Measurements from ENCODE around the gene PARP15. TPM values are rescaled to one million over a fixed set of nuclear protein-coding genes. Genes with fewer than 3 reads are reported as not detected.

PARP15 gene
- total and polyA plus RNA-seq, 2 experiments from 2014 or later = 0.39 to 0.87 TPM

DNA sequence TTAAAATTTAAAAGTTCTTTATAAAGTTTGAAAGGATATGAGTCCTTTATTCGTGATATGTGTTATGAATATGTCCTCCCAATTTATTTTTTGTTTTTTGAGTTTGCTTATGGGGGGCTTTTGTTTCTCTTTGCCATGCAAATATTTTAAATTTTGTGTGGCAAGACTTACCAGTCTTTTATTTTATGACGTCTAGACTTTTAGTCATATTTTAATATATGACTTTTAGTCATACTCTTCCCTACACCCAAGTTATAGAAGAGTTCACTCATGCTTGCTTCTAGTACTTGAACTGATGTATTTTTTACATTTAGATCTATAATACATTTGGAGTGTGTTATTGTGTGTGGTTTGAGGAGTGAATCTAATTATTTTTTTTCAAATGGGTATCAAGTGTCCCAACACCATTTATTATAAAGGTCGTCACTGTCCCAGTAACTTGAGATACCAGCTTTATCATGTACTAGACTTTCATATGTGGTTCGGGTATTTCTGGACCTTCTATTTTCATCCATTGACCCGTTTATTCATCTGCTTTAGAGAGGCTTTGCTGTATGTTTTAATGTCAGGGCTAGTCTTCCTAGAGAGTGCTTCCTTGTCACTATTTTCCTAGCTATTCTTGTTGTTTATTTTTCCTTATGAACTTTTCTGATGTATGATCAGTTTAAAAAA, 755 bp downstream of the PARP15 start:
- TF ChIP-seq ZNF331 (CRISPR knock-in tag; IDR thresholded peaks at IDR 0.05; ENCODE audit: low read depth) = no peak
- no peak for TF ChIP-seq ZNF114 (CRISPR knock-in tag; IDR thresholded peaks at IDR 0.05)
- TF ChIP-seq, protein P1, sequence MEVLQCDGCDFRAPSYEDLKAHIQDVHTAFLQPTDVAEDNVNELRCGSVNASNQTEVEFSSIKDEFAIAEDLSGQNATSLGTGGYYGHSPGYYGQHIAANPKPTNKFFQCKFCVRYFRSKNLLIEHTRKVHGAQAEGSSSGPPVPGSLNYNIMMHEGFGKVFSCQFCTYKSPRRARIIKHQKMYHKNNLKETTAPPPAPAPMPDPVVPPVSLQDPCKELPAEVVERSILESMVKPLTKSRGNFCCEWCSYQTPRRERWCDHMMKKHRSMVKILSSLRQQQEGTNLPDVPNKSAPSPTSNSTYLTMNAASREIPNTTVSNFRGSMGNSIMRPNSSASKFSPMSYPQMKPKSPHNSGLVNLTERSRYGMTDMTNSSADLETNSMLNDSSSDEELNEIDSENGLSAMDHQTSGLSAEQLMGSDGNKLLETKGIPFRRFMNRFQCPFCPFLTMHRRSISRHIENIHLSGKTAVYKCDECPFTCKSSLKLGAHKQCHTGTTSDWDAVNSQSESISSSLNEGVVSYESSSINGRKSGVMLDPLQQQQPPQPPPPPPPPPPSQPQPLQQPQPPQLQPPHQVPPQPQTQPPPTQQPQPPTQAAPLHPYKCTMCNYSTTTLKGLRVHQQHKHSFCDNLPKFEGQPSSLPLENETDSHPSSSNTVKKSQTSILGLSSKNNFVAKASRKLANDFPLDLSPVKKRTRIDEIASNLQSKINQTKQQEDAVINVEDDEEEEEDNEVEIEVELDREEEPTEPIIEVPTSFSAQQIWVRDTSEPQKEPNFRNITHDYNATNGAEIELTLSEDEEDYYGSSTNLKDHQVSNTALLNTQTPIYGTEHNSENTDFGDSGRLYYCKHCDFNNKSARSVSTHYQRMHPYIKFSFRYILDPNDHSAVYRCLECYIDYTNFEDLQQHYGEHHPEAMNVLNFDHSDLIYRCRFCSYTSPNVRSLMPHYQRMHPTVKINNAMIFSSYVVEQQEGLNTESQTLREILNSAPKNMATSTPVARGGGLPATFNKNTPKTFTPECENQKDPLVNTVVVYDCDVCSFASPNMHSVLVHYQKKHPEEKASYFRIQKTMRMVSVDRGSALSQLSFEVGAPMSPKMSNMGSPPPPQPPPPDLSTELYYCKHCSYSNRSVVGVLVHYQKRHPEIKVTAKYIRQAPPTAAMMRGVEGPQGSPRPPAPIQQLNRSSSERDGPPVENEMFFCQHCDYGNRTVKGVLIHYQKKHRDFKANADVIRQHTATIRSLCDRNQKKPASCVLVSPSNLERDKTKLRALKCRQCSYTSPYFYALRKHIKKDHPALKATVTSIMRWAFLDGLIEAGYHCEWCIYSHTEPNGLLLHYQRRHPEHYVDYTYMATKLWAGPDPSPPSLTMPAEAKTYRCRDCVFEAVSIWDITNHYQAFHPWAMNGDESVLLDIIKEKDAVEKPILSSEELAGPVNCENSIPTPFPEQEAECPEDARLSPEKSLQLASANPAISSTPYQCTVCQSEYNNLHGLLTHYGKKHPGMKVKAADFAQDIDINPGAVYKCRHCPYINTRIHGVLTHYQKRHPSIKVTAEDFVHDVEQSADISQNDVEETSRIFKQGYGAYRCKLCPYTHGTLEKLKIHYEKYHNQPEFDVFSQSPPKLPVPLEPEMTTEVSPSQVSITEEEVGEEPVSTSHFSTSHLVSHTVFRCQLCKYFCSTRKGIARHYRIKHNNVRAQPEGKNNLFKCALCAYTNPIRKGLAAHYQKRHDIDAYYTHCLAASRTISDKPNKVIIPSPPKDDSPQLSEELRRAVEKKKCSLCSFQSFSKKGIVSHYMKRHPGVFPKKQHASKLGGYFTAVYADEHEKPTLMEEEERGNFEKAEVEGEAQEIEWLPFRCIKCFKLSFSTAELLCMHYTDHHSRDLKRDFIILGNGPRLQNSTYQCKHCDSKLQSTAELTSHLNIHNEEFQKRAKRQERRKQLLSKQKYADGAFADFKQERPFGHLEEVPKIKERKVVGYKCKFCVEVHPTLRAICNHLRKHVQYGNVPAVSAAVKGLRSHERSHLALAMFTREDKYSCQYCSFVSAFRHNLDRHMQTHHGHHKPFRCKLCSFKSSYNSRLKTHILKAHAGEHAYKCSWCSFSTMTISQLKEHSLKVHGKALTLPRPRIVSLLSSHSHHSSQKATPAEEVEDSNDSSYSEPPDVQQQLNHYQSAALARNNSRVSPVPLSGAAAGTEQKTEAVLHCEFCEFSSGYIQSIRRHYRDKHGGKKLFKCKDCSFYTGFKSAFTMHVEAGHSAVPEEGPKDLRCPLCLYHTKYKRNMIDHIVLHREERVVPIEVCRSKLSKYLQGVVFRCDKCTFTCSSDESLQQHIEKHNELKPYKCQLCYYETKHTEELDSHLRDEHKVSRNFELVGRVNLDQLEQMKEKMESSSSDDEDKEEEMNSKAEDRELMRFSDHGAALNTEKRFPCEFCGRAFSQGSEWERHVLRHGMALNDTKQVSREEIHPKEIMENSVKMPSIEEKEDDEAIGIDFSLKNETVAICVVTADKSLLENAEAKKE (CRISPR knock-in tag; IDR thresholded peaks at IDR 0.05) = no peak
- TF ChIP-seq JUNB (IDR thresholded peaks at IDR 0.05; ENCODE audit: unreplicated experiment) = no peak
- no peak for TF ChIP-seq POLR2AphosphoS5 (IDR thresholded peaks at IDR 0.05; ENCODE audit: low read depth)
- no peak for TF ChIP-seq REST (IDR thresholded peaks at IDR 0.05; ENCODE audit: unreplicated experiment)
- no peak for TF ChIP-seq STAT1 (IDR thresholded peaks at IDR 0.05; ENCODE audit: unreplicated experiment)
- TF ChIP-seq CTCF (conservative IDR thresholded peaks at IDR 0.05; ENCODE audit: low read depth in 2 of 2) = no peak
- Mint-ChIP-seq H3K27me3 (ENCODE audit: insufficient read depth, low read depth, poor library complexity) (peaks cover 7% of the 10 kb centered on the region), H3K27ac (no peak overlapping the region), H3K9me3 (peaks cover 20% of the 10 kb centered on the region), H3K4me1 (peaks cover 17% of the 10 kb centered on the region; the same call in 2 of the 3 replicates), H3K4me3 (peak overlapping the region; percentile 81; the same call in 2 of the 3 replicates), H3K36me3 (ENCODE audit: low read depth) (peaks cover 16% of the 10 kb centered on the region)
- no peak for DNase-seq (ENCODE audit: low spot score)
- 0 out of 2 replicates have a peak, but pooled peaks cover 2% of the 10 kb centered on the region for H3K9me2 ChIP-seq (ENCODE audit: insufficient read depth)
- H3K27me3 ChIP-seq (ENCODE audit: insufficient read depth) = peaks cover 25% of the 10 kb centered on the region
- peak overlapping the region; percentile 58 for H3K4me3 ChIP-seq
- no peak overlapping the region for H3K27ac ChIP-seq (ENCODE audit: low read depth)
- H3K36me3 ChIP-seq (ENCODE audit: insufficient read depth) = no peaks in the 10 kb centered on the region
- no peaks in the 10 kb centered on the region for H3K79me2 ChIP-seq (replicated peaks; ENCODE audit: insufficient read depth)
- peak overlapping the region; percentile 78 for H3K4me2 ChIP-seq
- no peaks in the 10 kb centered on the region for H4K20me1 ChIP-seq (replicated peaks; ENCODE audit: insufficient read depth)
- H3K4me1 ChIP-seq (ENCODE audit: insufficient read depth) = peaks cover 4% of the 10 kb centered on the region; the same call in 1 of the 2 replicates
- ATAC-seq = no peak
- H2AFZ ChIP-seq = peak overlapping the region; percentile 92
- no peaks in the 10 kb centered on the region for H3F3A ChIP-seq (replicated peaks; ENCODE audit: low read depth)
